Measurements from ENCODE around the gene ANO4. TPM values are rescaled to one million over a fixed set of nuclear protein-coding genes. Genes with fewer than 3 reads are reported as not detected.

ANO4 gene
- total and polyA plus RNA-seq, 2 donors (not counting 1 experiment from before 2014, with no cell fraction given) = not detected

DNA sequence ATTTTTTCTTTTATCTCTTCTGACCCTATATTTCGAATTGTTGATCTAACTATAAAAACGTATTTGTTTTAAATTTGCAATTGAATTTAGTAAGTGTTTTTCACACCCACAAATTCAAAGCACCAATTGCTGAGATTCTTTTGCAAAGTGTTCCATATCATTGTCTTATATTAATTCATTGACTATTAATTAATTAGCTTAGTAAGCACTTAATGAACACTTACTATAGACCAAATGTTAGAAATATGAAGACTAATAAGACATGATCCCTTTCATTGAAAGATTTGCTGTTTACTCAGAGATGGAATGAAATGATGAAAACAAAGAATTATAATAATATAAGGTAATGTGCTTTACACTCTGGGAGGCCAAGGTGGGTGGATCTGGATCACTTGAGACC lies 14.2 kb downstream of the ANO4 start:
- no peak overlapping the region for H3K4me2 ChIP-seq (replicated peaks; ENCODE audit: low read depth, low read length, poor library complexity, severe bottlenecking)
- no peak overlapping the region for H3K4me3 Mint-ChIP-seq
- no peaks in the 10 kb centered on the region for H3K36me3 ChIP-seq (replicated peaks in 1 of 2; ENCODE audit: control extremely low read depth in 1 of 2, control insufficient read depth in 1 of 2, extremely low read depth in 1 of 2, insufficient read depth in 2 of 2, low read length in 1 of 2)
- no peaks in the 10 kb centered on the region for H4K20me1 ChIP-seq (ENCODE audit: control insufficient read depth, insufficient read depth, low read length, poor library complexity, severe bottlenecking)
- no peak for TF ChIP-seq EZH2 (IDR thresholded peaks at IDR 0.05; ENCODE audit: borderline replicate concordance, insufficient read depth, low read depth, low read length, poor library complexity, severe bottlenecking)
- TF ChIP-seq, protein P1, sequence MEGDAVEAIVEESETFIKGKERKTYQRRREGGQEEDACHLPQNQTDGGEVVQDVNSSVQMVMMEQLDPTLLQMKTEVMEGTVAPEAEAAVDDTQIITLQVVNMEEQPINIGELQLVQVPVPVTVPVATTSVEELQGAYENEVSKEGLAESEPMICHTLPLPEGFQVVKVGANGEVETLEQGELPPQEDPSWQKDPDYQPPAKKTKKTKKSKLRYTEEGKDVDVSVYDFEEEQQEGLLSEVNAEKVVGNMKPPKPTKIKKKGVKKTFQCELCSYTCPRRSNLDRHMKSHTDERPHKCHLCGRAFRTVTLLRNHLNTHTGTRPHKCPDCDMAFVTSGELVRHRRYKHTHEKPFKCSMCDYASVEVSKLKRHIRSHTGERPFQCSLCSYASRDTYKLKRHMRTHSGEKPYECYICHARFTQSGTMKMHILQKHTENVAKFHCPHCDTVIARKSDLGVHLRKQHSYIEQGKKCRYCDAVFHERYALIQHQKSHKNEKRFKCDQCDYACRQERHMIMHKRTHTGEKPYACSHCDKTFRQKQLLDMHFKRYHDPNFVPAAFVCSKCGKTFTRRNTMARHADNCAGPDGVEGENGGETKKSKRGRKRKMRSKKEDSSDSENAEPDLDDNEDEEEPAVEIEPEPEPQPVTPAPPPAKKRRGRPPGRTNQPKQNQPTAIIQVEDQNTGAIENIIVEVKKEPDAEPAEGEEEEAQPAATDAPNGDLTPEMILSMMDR (IDR thresholded peaks at IDR 0.05) = no peak
- no peak overlapping the region for H3K4me3 ChIP-seq (ENCODE audit: control extremely low read depth in 1 of 5, extremely low read depth in 1 of 5, insufficient read depth in 1 of 5, low read depth in 2 of 5, low read length in 4 of 5)
- no CpG with 5 or more reads among the region's 2 CpGs for WGBS (ENCODE audit: insufficient coverage)
- no peaks in the 10 kb centered on the region for H3K4me1 ChIP-seq (ENCODE audit: control insufficient read depth in 2 of 2, insufficient read depth in 2 of 2, low read length in 2 of 2)
- H3K27ac ChIP-seq (ENCODE audit: low read length in 2 of 2) = no peak overlapping the region
- no peak overlapping the region for H2AFZ ChIP-seq (ENCODE audit: insufficient read depth, low read depth, low read length, poor library complexity, severe bottlenecking)
- H3K27me3 Mint-ChIP-seq = no peaks in the 10 kb centered on the region
- H3K9me3 ChIP-seq (ENCODE audit: control extremely low read depth in 1 of 3, control insufficient read depth in 2 of 3, insufficient read depth in 1 of 3, low read length in 2 of 3) = no peaks in the 10 kb centered on the region
- intact Hi-C loops (cut with micrococcal nuclease) = no loop called here
- H3K27ac Mint-ChIP-seq = no peak overlapping the region
- POLR2A ChIA-PET = no interaction called here
- CTCF ChIA-PET = no interaction called here
- H3K9me3 Mint-ChIP-seq (ENCODE audit: insufficient read depth) = peaks cover 8% of the 10 kb centered on the region
- ATAC-seq (ENCODE audit: low read depth) = no peak
- no peaks in the 10 kb centered on the region for H3K27me3 ChIP-seq (replicated peaks in 1 of 4; ENCODE audit: control extremely low read depth in 1 of 4, control insufficient read depth in 3 of 4, insufficient read depth in 4 of 4, low read length in 3 of 4)
- H3K9ac ChIP-seq (ENCODE audit: low read length) = no peak overlapping the region
- DNase-seq = no peak
- no peaks in the 10 kb centered on the region for H3K79me2 ChIP-seq (ENCODE audit: control insufficient read depth, insufficient read depth, low read length)
- no peaks in the 10 kb centered on the region for H3K4me1 Mint-ChIP-seq

DNA sequence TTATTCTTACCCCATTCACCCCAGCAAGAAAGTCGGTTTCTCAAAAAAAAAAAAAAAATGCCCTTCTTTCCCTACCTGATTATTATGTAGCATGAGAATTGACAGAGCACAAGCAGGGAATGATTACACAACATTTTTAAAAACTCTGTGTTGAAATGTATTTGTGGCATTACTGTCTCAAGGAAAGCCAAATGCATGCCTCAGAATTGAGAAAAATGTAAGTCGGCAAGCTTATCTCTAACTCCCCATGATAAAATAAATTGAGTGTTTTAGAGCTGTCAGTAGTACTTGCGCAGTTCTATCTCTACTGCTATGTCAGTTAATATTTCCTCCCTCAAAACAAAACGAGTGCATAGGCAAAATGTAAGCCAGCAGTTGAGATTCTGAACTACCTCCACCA lies 25.7 kb downstream of the ANO4 start:
- Histone ChIP-seq H3K36me3 (replicated peaks in 1 of 2; ENCODE audit: control extremely low read depth in 1 of 2, control insufficient read depth in 1 of 2, extremely low read depth in 1 of 2, insufficient read depth in 2 of 2, low read length in 1 of 2) (no peaks in the 10 kb centered on the region), H3K4me3 (ENCODE audit: control extremely low read depth in 1 of 5, extremely low read depth in 1 of 5, insufficient read depth in 1 of 5, low read depth in 2 of 5, low read length in 4 of 5) (no peak overlapping the region), H3K9me3 (ENCODE audit: control extremely low read depth in 1 of 3, control insufficient read depth in 2 of 3, insufficient read depth in 1 of 3, low read length in 2 of 3) (no peaks in the 10 kb centered on the region), H3K9ac (ENCODE audit: low read length) (no peak overlapping the region), H2AFZ (ENCODE audit: insufficient read depth, low read depth, low read length, poor library complexity, severe bottlenecking) (no peak overlapping the region), H3K27me3 (replicated peaks in 1 of 4; ENCODE audit: control extremely low read depth in 1 of 4, control insufficient read depth in 3 of 4, insufficient read depth in 4 of 4, low read length in 3 of 4) (no peaks in the 10 kb centered on the region), H3K27ac (ENCODE audit: low read length in 2 of 2) (no peak overlapping the region), H3K4me2 (replicated peaks; ENCODE audit: low read depth, low read length, poor library complexity, severe bottlenecking) (no peak overlapping the region), H3K79me2 (ENCODE audit: control insufficient read depth, insufficient read depth, low read length) (no peaks in the 10 kb centered on the region), H3K4me1 (ENCODE audit: control insufficient read depth in 2 of 2, insufficient read depth in 2 of 2, low read length in 2 of 2) (no peaks in the 10 kb centered on the region), H4K20me1 (ENCODE audit: control insufficient read depth, insufficient read depth, low read length, poor library complexity, severe bottlenecking) (no peaks in the 10 kb centered on the region)
- no peak for ATAC-seq (ENCODE audit: low read depth)
- Mint-ChIP-seq H3K4me1 (no peaks in the 10 kb centered on the region), H3K9me3 (ENCODE audit: insufficient read depth) (no peaks in the 10 kb centered on the region), H3K27ac (no peak overlapping the region), H3K4me3 (no peak overlapping the region), H3K27me3 (no peaks in the 10 kb centered on the region)
- TF ChIP-seq EZH2 (IDR thresholded peaks at IDR 0.05; ENCODE audit: borderline replicate concordance, insufficient read depth, low read depth, low read length, poor library complexity, severe bottlenecking) = no peak
- TF ChIP-seq, protein P1 (IDR thresholded peaks at IDR 0.05) = no peak
- ChIA-PET CTCF (no interaction called here), POLR2A (no interaction called here)
- intact Hi-C loops (cut with micrococcal nuclease) = no loop called here
- DNase-seq = no peak
- WGBS (ENCODE audit: insufficient coverage) = 33% methylated on average over 1 of the region's 4 CpGs

All from B cell (primary cell).